GM21619 (cell line): ENCODE measurements around the gene PTK6.
"Not testable (repeated sequence)": the region's sequence is repeated elsewhere in the genome, so short reads cannot be mapped to it uniquely, and the experiment has no call there.

Experiments
- ATAC-seq: cut with Tn5 transposase; IDR thresholded peaks from one replicate; pipeline ENCODE4 v1.9.1; 2021; ENCODE audit not compliant: unreplicated experiment

PTK6 gene

GRCh38 chr20:63517376-63518309, 19.5 kb downstream of the PTK6 start:
- ATAC-seq, result no peak

GRCh38 chr20:63514520-63514919, 22.7 kb downstream of the PTK6 start:
- not testable (repeated sequence) for ATAC-seq

- no peak for ATAC-seq
Measured at GRCh38 chr20:63513207-63513606, 24.0 kb downstream of the PTK6 start.

- no peak for ATAC-seq
Measured at GRCh38 chr20:63509088-63509564, 28.1 kb downstream of the PTK6 start.

- no peak for ATAC-seq
Measured at GRCh38 chr20:63508072-63508768, 29.0 kb downstream of the PTK6 start.

GRCh38 chr20:63507083-63507743, 30.0 kb downstream of the PTK6 start:
- ATAC-seq, result no peak

GRCh38 chr20:63505723-63506122, 31.5 kb downstream of the PTK6 start:
- no peak for ATAC-seq

- no peak for ATAC-seq
Measured at GRCh38 chr20:63505281-63505680, 31.9 kb downstream of the PTK6 start.

GRCh38 chr20:63504642-63505041, 32.5 kb downstream of the PTK6 start:
- no peak for ATAC-seq

- no peak for ATAC-seq
Measured at GRCh38 chr20:63503524-63503923, 33.7 kb downstream of the PTK6 start.

GRCh38 chr20:63502671-63503172, 34.5 kb downstream of the PTK6 start:
- ATAC-seq, result no peak

GRCh38 chr20:63501818-63502670, 35.1 kb downstream of the PTK6 start:
- ATAC-seq, result no peak

- ATAC-seq, result no peak
Measured at GRCh38 chr20:63500902-63501817, 36.0 kb downstream of the PTK6 start.

- ATAC-seq, result no peak
Measured at GRCh38 chr20:63500151-63500901, 36.9 kb downstream of the PTK6 start.

- ATAC-seq, result no peak
Measured at GRCh38 chr20:63499338-63499969, 37.7 kb downstream of the PTK6 start.

GRCh38 chr20:63498960-63499337, 38.2 kb downstream of the PTK6 start, which contains the start of gene EEF1A2:
Gene EEF1A2, minus strand, starts transcription at chr20:63499083. Its CDS starts 1,320 bp downstream, at chr20:63497763.
- no peak for ATAC-seq

- ATAC-seq, result no peak
Measured at GRCh38 chr20:63497946-63498935, 38.9 kb downstream of the PTK6 start.
